ENCODE measurements around the gene IFNL3.

- no peak for TF ChIP-seq CTCF (conservative IDR thresholded peaks at IDR 0.05)
- no peak for TF ChIP-seq ZFX (IDR thresholded peaks at IDR 0.05)
Measured at GRCh38 chr19:39277598-39277997, 32.8 kb upstream of the IFNL3 start.

Measured in C4-2B (cell line).